NCI-H2171 treated with DMSO at 0.1 percent for 48 hours (cell line): ENCODE data around the gene NID1.

Source experiments
- DNase-seq: peaks from one replicate; lab custom pipeline; 2025; lab: John Stamatoyannopoulos, UW

Gene NID1

DNA sequence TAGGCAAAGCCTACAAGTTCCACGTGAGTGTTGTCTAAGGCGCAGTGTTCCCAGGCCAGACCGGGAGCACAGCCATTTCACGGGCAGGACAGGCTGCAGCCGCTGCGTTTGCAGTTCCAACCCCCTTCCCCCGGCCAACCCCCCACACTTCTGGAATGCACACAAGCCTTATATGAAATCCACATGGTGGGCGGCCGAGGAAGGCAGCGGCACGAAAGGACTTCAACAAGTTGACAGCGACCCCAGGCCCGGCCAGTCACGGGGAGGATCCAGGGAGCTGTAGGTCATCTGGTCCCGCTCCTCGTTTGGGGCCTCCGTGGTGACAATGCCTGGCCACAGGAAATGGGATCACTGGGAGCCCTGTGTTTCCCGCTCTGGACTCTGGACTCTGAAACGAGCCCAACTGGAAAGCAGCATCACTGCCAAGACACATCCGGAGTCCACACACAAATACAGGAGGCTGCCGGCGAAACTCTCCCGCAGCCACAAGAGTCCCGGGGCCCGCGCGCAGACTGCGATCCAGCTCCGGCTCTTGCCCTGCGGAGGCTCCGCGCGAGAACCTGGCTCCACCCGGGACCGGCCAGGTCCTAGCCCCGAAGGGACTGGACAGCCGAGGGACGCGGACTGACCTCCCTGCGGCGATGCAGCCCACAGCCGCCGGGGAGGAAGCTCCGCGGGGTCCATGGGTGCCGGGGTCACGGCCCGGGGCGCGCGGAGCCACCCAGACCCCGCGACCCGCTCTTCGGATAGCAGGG, 794 bp downstream of the NID1 start:
- no peak for DNase-seq

DNA sequence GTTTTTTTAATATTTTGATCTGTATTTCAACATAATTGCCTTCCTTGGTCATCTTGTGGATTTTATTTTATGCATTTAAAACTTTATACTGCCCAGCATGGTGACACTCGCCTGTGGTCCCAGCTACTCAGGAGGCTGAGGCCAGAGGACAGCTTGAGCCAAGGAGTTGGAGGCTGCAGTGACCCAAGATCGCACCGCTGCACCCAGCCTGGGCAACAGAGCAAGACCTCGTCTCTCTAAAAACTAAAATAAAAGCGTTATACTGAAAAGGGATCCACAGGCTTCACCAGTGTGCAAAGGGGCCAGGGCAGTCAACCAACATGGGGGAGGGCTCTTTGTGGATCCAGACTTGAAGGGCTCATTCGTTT, 1.4 kb downstream of the NID1 start:
- DNase-seq = no peak

DNA sequence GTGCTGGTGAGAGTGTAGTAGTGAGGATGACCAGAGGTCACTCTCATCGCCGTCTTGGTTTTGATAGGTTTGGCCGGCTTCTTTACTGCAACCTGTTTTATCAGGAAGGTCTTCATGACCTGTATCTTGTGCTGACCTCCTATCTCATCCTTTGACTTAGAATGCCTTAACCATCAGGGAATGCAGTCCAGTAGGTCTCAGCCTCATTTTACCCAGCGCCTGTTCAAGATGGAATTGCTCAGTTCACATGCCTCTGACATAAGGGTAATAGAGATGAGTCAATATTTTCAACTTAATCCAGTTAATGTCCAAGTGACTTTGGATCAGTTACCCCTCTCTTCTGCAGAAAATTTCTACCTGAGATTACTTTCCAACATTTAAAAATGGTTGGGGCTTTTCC, 4.6 kb downstream of the NID1 start:
- DNase-seq = no peak

DNA sequence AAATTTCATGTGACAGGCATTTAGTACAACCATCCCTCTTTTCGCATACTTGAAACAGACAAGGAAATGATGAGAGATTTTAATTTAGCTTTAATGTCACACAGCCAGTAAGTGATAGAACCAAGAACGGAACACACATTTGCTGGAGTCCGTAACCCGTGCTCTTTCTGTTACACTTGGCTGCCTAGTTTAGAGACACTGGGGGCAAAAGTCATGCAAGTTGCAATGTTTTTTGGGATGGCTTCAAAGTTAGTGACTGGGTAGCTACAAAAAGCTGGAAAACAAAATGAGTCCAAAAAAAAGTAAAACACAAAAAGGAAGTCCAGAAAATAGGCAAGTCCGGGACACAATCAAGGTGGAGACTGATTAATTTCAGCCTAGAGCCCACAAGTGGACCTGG, 5.9 kb downstream of the NID1 start:
- no peak for DNase-seq

DNA sequence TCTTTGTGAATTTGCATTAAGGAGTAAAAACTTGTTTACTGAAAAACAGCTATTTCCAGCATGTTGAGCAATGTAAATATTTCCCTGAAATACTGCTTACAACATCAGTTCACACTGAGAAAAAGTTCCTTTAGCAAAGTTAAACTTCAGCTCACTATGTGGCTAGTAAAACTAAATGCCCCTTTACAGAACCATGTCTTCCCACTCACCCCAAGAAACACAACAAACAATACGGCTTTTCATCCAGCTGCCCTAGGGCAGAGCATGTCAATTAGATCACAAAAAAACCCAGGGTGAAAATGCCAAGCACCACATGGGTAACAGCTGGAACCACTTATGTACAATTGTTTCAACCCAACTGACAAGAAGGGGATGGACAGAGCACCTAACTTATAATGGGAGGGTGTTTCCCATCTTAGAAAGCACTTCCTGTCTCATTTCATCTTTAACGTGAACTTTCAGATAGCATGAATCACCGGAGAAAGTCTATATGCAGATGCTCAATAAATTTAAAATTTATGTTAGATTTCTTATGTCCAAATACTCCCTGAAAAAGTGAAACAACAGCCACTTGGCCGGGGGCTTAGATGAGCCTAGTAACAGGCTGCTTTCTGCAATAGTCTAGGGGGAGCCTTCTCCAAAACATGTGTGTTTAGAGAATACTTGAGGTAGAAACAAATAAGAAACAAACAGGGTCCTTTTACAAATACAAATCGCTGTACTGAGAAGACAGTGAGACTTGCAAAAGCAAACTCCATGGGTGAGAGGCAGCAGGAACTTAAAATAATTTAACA, 6.6 kb downstream of the NID1 start:
- DNase-seq = no peak

DNA sequence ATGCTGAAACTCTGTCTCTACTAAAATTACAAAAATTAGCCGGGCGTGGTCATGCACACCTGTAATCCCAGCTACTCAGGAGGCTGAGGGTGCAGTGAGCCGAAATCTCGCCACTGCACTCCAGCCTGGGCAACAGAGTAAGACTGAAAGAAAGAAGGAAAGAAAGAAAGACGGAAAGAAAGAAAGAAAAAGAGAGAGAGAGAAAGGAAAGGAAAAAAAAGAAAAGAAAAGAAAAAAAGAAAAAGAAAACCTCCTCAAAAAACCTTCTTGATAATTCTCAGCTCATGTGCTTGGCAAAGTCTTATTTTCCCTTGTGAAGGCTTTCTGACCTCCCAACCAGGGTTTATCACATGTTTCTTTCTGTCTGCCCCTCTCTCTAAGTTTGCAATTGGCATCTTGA, 7.3 kb downstream of the NID1 start:
- DNase-seq = no peak

DNA sequence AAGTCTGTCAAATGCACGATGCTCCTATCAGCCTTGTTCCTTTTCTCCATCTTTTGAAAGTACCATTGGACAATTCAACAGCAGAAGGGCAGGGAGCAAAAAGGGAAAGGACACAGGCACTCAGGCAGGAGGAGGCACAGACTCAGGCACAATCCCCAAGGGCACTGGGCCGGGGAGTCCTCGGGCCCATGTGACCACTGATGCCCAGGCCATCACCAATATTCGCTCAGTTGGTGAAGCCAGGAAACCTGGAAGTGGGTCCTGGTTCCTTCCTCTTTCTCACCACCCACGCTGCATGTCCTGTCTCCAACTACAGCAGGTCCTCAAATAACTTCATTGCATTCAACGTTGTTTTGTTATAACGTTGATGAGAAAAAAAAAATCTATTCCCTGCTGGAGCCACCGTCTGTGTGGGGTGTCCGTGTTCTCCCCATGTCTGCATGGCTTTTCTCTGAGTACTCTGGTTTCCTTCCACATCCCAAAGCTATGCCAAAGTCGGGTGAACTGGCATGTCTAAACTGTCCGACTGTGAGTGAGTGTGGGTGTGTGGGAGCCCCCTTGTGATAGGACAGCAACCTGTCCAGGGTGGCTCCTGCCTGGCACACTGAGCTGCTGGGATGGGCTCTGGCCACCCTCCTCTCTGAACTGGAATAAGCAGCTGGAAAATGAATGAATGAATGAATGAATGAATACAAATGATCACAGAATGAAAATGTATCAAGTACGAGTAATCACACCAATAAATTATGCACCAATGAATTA, 12.5 kb downstream of the NID1 start:
- DNase-seq = no peak

DNA sequence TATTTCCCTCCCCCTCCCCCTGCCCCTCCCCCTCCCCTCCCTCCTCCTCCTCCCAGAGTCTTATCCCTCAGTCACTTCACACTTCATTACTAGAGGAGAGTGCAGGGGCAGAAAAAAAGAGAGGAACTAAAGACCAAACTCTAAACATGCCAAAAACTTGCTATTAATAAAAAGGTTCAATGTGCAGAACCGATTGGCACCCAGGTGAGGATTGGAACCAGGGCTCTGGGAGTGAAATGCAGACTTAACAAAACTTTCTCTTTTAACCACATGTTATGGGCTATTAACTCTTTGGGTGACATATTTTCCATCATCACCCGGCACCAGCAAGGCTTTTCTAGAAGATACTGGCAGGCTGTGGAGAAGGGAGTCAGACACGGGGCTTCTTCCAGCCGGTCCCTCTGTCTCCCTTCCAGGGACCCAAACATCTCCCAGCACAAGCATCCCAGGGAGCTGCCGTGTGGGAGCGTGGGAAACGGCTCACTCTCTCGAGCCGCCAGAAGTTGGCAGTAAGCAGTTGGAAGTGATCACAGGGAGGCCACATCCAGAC, 13.6 kb downstream of the NID1 start:
- no peak for DNase-seq

DNA sequence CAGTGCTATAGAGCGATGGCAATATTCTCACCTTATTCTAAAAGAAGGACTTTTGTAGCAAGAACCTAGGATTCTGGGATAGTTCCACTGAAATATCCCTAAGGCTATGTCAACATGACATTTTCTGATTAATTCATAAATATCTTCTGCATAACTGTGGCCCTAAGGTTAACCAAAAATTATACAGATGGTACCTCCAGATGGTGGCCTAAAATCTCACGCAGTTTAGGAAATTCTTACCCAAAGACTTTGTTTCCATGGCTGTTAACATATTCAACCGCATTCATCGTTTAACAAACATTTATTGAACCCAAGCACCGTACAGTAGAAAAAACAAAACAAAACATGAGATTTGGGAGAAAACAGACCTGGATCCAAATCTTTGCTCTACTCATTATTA, 19.1 kb downstream of the NID1 start:
- no peak for DNase-seq

DNA sequence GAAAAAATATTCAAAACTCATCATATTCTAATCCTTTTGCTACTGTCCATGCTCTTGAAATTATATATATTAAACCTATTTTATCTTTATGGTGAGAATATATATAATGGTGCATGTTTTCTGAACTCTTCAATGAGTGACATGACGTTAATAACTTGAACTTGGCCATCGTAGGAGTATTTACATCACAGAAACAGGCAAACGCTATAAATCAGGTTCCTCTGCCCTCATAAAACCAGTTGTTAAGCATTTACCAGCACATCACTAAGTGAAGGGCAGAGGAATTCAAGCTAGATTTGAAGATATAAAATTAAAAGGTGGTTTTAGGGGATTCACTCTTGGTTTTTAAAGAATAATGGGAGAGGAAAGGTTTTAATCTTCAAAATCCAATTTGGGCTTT, 20.5 kb downstream of the NID1 start:
- no peak for DNase-seq

DNA sequence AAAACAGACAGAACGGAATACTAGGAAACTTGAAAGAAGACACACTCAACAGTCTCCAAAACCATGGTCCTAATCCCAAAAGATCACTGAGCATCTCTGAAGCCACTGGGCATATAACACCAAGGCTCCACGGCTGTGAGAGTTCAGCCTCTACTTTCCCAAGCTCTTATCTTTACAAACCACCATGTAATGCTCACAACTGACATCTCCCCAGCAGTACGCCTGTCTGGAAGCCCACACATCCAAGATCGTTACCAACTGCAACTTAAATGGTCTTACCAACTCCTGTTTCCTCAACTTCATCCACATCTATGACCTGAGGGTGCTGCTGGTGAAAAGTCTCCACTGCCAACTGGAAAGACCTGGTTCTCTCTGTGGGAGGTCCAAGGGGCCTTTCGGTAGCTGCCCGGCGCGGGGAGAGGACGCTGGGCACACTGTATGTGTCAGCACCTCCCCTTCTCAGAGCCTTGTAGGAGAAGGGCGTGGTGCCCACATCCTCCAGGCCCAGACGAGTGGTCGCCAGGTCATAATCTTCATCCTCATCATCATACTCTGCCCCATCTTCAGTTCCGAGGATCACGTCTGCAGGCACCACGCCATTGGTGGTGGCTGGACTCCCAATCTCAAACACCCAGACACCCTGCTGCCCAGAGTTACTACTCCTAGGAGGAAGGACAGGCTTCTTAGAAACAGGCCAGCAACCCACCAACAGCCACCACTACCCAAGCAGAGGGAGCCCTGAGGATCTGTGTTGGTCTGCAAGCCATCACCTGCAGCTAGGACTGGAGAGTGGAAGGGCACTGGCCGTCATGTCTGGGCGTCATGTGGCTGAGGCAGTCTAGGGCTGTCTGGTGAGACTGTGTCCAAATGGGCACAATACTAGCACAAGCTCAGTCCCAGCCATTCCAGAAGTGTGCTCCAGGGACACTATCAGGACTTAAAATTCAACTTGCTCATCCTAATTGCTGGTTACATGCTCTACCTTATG, 23.0 kb downstream of the NID1 start:
- no peak for DNase-seq

DNA sequence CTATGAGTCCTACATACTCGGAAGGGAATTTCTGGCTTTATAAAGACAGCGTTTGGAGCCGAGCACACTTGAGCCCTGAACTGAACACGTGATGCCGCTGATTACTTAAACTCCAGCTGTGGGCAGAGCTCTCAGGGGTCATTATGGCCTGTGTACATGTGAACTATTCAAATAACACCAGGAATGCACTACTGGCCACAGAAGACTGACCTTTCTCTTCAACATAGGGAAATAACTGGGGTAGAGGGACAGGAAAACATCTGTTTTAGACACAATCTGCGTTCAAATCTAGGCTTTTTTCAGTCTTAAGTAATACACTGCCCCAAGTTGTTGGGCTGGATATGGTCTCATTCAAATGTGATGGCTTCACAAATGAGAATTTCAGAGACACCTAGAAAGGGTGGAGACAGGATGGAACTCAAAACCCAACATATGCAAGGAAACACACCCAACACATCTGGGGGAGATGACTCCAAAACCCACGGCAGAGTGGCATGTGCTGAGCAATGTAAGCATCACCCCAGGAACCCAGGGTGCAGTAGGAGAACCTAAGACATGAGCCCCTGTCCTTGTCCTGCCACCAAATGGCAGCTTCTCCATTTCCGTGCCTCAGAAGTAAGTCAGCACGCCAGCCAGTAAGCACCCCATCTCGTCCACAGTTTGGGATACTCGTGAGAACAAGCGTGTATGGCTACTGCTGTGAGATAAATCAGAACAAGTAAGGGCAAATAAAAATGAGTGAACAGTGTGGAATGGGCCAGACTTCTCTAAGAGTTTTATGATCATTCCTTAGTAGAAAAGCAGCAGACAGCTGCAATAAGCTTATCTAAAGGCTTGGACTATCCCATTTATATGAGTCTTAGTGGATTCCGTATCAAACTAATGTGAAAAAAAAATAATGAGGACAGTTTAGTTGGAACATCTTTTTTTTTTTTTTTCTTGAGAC, 24.9 kb downstream of the NID1 start:
- DNase-seq = no peak

DNA sequence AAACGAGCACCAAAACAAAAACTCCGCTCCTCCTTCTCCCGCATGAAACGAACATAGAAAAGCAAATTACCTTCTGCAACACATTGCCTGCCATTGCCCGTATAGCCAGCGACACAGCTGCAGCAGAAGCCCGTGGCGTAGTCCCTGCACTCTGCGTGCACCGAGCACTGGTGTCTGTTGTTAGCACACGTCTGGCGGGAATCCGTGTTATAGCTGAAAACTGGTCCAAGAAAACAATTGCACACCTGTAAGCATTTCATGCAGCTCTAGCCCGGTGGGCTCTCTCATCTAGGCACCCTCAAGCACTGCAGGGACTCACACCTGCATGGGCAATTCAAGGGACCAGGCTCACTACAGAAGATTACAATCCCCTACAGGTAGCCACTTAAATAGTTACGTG, 26.9 kb downstream of the NID1 start:
- no peak for DNase-seq

DNA sequence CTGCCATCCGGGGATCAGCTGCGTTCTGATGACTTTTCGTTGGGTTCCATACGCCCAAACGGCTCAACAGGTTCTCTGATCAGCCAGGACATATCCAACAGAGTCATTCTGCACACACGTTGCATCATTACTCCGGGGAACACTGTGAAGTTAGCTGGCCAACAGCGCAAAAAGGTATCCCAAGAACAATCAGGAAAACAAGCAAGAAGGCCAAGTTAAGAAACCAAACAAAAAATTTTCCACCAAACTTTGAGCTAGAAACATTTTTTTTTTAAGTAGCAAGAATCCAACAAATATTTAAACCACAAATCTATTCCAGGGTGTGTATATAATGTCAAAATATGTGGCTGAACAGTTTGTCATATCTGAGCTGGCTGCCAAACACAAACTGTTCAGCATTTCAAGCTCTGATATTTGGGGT, 29.2 kb downstream of the NID1 start:
- DNase-seq = no peak

DNA sequence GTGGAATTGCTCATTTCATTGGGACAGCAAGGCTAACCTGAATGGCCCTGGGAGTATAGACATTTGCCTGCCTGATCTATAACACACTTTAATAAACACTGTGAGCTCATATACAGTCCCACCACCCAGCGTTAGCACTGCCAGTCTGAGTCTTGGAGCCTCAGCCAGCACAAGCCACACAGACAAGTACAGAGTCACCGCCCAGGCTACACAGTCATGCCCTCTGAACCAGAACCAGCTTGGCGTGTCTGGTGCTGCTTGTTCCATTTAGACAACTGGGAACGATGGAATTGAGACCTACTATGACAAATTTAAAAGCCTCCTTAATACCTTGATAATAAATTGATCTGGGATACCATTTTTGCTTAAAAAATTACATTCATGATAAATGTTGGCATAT, 31.6 kb downstream of the NID1 start:
- DNase-seq = no peak

DNA sequence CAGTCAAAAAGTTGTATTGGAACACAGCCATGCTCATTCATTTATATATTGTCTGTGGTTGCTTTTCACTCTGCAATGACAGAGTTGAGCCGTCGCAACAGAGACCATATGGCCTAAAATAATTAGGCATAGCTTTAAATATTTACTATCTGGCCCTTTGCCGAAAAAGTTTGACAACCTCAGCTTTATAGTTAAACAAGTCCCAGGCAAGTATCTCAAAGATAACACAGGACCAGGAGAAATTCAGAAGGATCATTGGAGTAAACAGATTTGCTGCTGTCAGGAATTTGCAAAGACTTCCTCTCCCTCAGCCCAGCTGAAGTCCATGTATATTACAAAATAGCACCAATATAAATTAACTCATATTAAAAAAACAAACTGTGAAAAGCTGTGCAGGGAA, 34.4 kb downstream of the NID1 start:
- no peak for DNase-seq

DNA sequence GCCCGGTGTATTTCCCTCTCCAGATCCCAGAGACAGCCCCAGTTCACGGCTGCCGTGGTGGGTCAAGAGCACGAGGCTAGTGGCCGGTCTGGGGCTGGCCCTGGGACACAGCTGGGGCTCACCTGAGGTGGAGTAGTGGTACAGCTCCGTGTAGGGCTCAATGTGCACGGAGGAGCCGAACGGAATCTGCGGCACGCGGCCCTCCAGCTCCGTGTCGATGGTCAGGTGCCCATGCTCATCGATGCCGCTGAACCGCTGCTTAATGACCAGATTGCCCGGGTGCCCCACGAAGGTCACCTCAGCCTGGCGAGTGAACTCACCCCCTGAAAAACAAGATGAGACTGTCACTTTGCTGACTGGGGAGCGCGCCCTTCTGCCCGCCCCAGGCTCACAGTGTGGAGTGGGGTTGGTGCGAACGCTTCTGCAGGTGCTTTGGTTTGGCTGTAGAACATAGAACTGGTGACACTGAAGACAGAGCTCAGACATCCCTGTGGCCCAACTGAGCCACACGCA, 35.4 kb downstream of the NID1 start:
- no peak for DNase-seq

DNA sequence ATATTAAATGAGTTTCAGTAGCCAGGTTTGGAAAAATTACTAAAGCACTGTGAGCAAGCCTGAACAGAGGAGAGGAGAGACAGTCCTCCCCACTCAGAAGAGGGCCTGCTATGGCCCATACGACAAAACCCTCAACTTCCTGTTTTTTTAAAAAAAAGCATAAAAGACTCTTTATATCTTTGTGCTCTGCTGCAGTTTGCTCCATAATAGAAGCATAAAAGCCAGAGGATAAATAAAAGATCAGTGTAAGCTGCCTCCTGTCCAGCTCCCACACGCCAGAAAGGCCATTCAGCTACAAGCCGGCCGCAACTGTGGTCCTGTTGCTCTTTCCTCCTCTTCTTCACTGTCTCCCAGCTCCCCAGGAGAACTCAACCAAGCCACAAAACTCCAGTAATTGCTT, 37.8 kb downstream of the NID1 start:
- no peak for DNase-seq

DNA sequence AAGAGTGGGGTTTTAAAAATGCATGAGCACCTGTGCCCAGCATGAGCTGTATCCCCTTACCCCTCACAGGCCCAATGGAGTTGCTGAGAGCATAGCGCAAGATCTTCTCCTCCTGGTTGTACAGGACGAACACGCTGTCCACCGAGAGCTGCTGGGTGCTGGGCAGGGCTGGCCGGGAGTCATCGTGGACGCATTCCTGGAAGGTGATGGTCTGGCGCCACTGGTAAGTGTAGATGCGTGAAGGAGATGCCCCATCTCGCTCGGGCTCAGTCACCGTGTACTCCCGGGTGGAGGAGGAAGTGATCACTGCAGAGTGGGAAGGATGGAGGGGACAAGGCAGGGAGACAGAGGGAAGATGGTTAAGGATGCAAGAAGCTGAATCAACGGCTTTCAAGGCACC, 39.1 kb downstream of the NID1 start:
- no peak for DNase-seq

DNA sequence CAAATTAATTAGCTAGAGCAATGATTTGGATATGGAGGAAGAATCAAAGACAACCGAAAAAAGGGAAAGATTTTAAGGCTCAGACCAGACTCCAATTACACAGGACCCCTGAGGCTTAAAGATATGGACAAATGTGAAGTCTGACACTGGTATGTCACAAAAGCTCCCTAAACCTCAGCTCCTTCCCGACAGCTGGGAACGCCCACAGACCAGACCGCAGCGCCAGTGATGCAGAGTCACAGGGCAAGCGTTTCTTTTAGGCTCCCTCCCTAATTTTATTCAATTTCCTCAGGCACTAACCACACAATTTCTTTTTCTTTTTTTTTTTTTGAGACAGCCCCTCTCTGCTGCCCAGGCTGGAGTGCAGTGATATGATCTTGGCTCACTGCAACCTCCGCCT, 40.2 kb downstream of the NID1 start:
- no peak for DNase-seq
